Endothelial cell of umbilical vein (primary cell): ENCODE results near the gene SYT7. TPM values are rescaled to one million over a fixed set of nuclear protein-coding genes. Genes with fewer than 3 reads are reported as not detected.

Source experiments
- BruUV-seq: library from RNA; stranded (reverse); fragments of 400-500 nt; replicated peaks from 2 replicates; lab custom pipeline; 2021; lab: Mats Ljungman, UMichigan
- CTCF ChIA-PET: fragments of 300-600, 350-600 bp; sonication (Branson Sonifier 250); formaldehyde crosslinking; loops from one replicate; lab custom pipeline; 2021; ENCODE audit warnings: antibody characterized with exemption, inconsistent platforms; lab: Charles Lee
- POLR2A ChIA-PET: fragments of 300-600, 350-600 bp; sonication (Branson Sonifier 250); formaldehyde crosslinking; loops from one replicate; lab custom pipeline; 2021; ENCODE audit warnings: antibody characterized with exemption, inconsistent platforms; lab: Charles Lee
- DNase-seq: peaks from one replicate; pipeline ENCODE4 v3.0.0-alpha.2; 2011; ENCODE audit warnings: low read depth, low spot score
- FAIRE-seq: peaks from 2 replicates; lab custom pipeline; 2011; peaks lifted over from hg19 to GRCh38; lab: Jason Lieb, UNC
- H2AFZ ChIP-seq: 2 replicates; pipeline ENCODE4 v1.6.0; 2012; ENCODE audit warnings: low read depth, low read length, control low read depth, inconsistent platforms
- H3K27ac ChIP-seq: 2 replicates; pipeline ENCODE4 v1.5.1; 2011; ENCODE audit warnings: low read depth, mild to moderate bottlenecking, control low read depth, low read length, moderate library complexity; ENCODE audit not compliant: insufficient read depth
- H3K27me3 ChIP-seq, 2 experiments: 2 replicates each; pipeline versions ENCODE4 v1.6.0 to v1.6.1; 2011; ENCODE audit warnings: low read length in 2 of 2, mixed read lengths in 1 of 2; ENCODE audit not compliant: control insufficient read depth in 2 of 2, insufficient read depth in 2 of 2
- H3K36me3 ChIP-seq, 2 experiments: 2 replicates in 1 of 2; 3 replicates in 1 of 2; pipeline ENCODE4 v1.5.1; 2011; ENCODE audit warnings: low read length in 2 of 2, mild to moderate bottlenecking in 1 of 2, moderate library complexity in 1 of 2; ENCODE audit not compliant: control insufficient read depth in 2 of 2, insufficient read depth in 2 of 2; ENCODE audit errors: extremely low read depth in 1 of 2
- H3K4me1 ChIP-seq: 3 replicates; pipeline ENCODE4 v1.5.1; 2011; ENCODE audit warnings: mild to moderate bottlenecking, low read length; ENCODE audit not compliant: control insufficient read depth, insufficient read depth; ENCODE audit errors: extremely low read depth
- H3K4me2 ChIP-seq: 2 replicates; pipeline ENCODE4 v1.6.1; 2011; ENCODE audit warnings: low read length, control low read depth, mixed read lengths; ENCODE audit not compliant: insufficient read depth
- H3K4me3 ChIP-seq, 3 experiments: fragments of 200-600 bp in 1 of 3; sonication (generic), shearing (Covaris generic) in 1 of 3; replicated peaks in 1 of 3; 2 replicates each; pipeline ENCODE4 v1.5.1; 2011 to 2016; ENCODE audit warnings: control low read depth in 3 of 3, low read length in 3 of 3, mild to moderate bottlenecking in 2 of 3, inconsistent platforms in 1 of 3, low read depth in 1 of 3, moderate library complexity in 1 of 3; ENCODE audit not compliant: insufficient read depth in 1 of 3
- H3K79me2 ChIP-seq: 2 replicates; pipeline ENCODE4 v1.6.0; 2012; ENCODE audit warnings: low read length, inconsistent platforms; ENCODE audit not compliant: control insufficient read depth, insufficient read depth
- H3K9ac ChIP-seq: replicated peaks from 2 replicates; pipeline ENCODE3; 2011; ENCODE audit warnings: low read length, control low read depth; ENCODE audit not compliant: insufficient read depth; ENCODE audit errors: extremely low read depth
- H3K9me1 ChIP-seq: replicated peaks from 3 replicates; pipeline ENCODE4 v1.6.0; 2011; ENCODE audit warnings: mild to moderate bottlenecking, low read length; ENCODE audit not compliant: control insufficient read depth, insufficient read depth; ENCODE audit errors: extremely low read depth
- H3K9me3 ChIP-seq: replicated peaks from 2 replicates; pipeline ENCODE4 v1.5.1; 2012; ENCODE audit warnings: low read length, inconsistent platforms; ENCODE audit not compliant: control insufficient read depth, insufficient read depth
- H4K20me1 ChIP-seq: replicated peaks from 2 replicates; pipeline ENCODE3; 2011; ENCODE audit warnings: mild to moderate bottlenecking, low read length; ENCODE audit not compliant: control insufficient read depth, insufficient read depth; ENCODE audit errors: extremely low read depth
- EZH2 ChIP-seq: IDR thresholded peaks from 2 replicates; pipeline ENCODE4 v1.6.1; 2012; ENCODE audit warnings: borderline replicate concordance, low read depth, mild to moderate bottlenecking, moderate library complexity, low read length, inconsistent platforms; ENCODE audit not compliant: severe bottlenecking
- FOS ChIP-seq: IDR thresholded peaks from 2 replicates; pipeline ENCODE4 v1.6.1; 2011; ENCODE audit warnings: mild to moderate bottlenecking, low read length, moderate library complexity, borderline replicate concordance; ENCODE audit not compliant: insufficient read depth
- GATA2 ChIP-seq: IDR thresholded peaks from 2 replicates; pipeline ENCODE4 v1.7.0; 2011; ENCODE audit warnings: low read depth, mild to moderate bottlenecking, moderate library complexity, mixed read lengths, low read length; ENCODE audit not compliant: insufficient read length, insufficient read depth
- JUN ChIP-seq: IDR thresholded peaks from 2 replicates; pipeline ENCODE4 v1.6.1; 2011; ENCODE audit warnings: borderline replicate concordance, low read depth; ENCODE audit not compliant: insufficient read length, insufficient read depth
- MAX ChIP-seq: IDR thresholded peaks from 2 replicates; pipeline ENCODE4 v1.6.1; 2011; ENCODE audit not compliant: insufficient read depth, insufficient read length
- MYC ChIP-seq: IDR thresholded peaks from one replicate; pipeline ENCODE4 v1.6.1; 2011; ENCODE audit warnings: mild to moderate bottlenecking, low read depth, low read length
- POLR2A ChIP-seq: IDR thresholded peaks from 2 replicates; pipeline ENCODE4 v1.6.1; 2012; ENCODE audit warnings: low read depth, mild to moderate bottlenecking, control low read depth, low read length
- POLR2AphosphoS5 ChIP-seq: IDR thresholded peaks from 2 replicates; pipeline ENCODE4 v1.6.1; 2012; ENCODE audit warnings: low read depth, mild to moderate bottlenecking, control low read depth, low read length, moderate library complexity; ENCODE audit not compliant: insufficient read depth
- dilution Hi-C: fragments of 300-500 bp; cut with MboI; formaldehyde crosslinking; loops from one replicate; pipeline ENCODE4 v1.15.0; 2019; ENCODE audit warnings: low sequenced_read_pairs; ENCODE audit not compliant: extremely low pct_ligation_motif_present
- intact Hi-C: fragments of 100-400 bp; cut with micrococcal nuclease; formaldehyde crosslinking; loops from one replicate; pipeline ENCODE4 v1.10.0; 2022
- polyA plus RNA-seq, 4 experiments: library from polyadenylated mRNA; depleted of rRNA in 3 of 4; stranded (reverse) in 3 of 4; unstranded in 1 of 4; fragments of >200 nt; gene quantifications; 2 replicates each; pipeline versions ENCODE4 v1.2.1 to v1.2.3, GENCODE V29; 2011 to 2012; ENCODE audit warnings: missing spikeins in 1 of 4
- total RNA-seq: library from RNA; stranded (reverse); gene quantifications from 2 replicates; pipeline ENCODE4 v1.2.3, GENCODE V29; 2021
- TF ChIP-seq, protein P1 (sequence below), 2 donors: IDR thresholded peaks; 1 replicate in 1 of 2; 2 replicates in 1 of 2; pipeline ENCODE4 v1.5.1; 2011; ENCODE audit warnings: low read length in 2 of 2, mild to moderate bottlenecking in 2 of 2, moderate library complexity in 2 of 2, control low read depth in 1 of 2, inconsistent platforms in 1 of 2, low read depth in 1 of 2; ENCODE audit not compliant: insufficient read depth in 1 of 2; ENCODE audit errors: extremely low read depth in 1 of 2

Gene SYT7
- total and polyA plus RNA-seq, 2 donors (not counting 3 experiments of a cell fraction or from before 2014, with no cell fraction given) = 0.08 to 0.55 TPM

DNA sequence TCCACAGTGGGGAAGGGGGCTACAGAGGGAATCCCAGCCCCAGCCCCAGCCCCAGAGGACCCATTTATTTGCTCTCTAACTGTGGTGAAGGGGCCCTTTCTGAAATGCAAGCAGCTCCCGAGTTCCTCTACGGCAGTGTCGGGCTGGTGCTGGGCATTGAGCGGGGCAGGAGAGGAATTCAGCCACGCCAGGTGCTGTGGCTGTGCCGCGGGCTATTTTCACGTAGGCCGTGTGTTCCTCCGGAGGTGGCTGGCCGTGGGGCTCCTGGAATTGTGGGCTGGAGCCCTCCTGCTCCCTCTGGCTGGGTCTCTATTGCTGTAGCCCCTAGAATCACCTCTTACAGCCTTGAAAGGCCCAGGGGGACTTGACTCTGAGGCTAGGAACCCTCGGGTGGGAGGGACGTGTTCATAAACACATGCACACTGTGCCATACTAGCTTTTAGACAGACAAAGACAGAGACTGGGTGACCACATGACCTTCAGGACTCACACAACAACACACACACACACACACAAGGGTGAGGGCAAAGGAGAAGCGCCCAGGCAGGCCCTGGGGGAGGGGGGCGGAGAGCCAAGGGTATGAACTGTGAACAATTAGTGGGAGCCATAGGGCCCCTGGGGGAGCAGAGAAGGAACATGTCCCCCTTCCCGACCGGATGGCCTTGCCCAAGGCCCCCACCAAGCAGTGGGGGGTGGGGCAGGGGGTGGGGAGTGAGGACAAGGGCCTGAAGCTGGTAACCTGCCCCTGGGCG is 48.4 kb upstream of the SYT7 start:
- Histone ChIP-seq H3K36me3 (no peaks in the 10 kb centered on the region), H3K27me3 (no peaks in the 10 kb centered on the region), H3K9me3 (no peaks in the 10 kb centered on the region), H3K9me1 (no peaks in the 10 kb centered on the region), H3K4me1 (no peaks in the 10 kb centered on the region), H3K79me2 (no peaks in the 10 kb centered on the region), H3K9ac (no peak overlapping the region), H3K27ac (no peak overlapping the region), H4K20me1 (no peaks in the 10 kb centered on the region), H2AFZ (no peak overlapping the region), H3K4me3 (no peak overlapping the region), H3K4me2 (no peak overlapping the region)
- BruUV-seq = no TSS peak
- DNase-seq (no peak), FAIRE-seq (no peak)
- TF ChIP-seq JUN (no peak), MYC (no peak), MAX (no peak), POLR2AphosphoS5 (no peak), POLR2A (no peak), GATA2 (no peak), EZH2 (no peak), FOS (no peak)
- TF ChIP-seq, protein P1, sequence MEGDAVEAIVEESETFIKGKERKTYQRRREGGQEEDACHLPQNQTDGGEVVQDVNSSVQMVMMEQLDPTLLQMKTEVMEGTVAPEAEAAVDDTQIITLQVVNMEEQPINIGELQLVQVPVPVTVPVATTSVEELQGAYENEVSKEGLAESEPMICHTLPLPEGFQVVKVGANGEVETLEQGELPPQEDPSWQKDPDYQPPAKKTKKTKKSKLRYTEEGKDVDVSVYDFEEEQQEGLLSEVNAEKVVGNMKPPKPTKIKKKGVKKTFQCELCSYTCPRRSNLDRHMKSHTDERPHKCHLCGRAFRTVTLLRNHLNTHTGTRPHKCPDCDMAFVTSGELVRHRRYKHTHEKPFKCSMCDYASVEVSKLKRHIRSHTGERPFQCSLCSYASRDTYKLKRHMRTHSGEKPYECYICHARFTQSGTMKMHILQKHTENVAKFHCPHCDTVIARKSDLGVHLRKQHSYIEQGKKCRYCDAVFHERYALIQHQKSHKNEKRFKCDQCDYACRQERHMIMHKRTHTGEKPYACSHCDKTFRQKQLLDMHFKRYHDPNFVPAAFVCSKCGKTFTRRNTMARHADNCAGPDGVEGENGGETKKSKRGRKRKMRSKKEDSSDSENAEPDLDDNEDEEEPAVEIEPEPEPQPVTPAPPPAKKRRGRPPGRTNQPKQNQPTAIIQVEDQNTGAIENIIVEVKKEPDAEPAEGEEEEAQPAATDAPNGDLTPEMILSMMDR (IDR thresholded peaks at IDR 0.05; ENCODE audit: extremely low read depth in 1 of 2, insufficient read depth in 1 of 2, low read depth in 1 of 2, low read length in 2 of 2) = no peak
- ChIA-PET POLR2A (no interaction called here), CTCF (interaction anchor here (0.8 to 4.9 kb wide), 17 partner anchors 8 to 183 kb away, joined by 3 to 29 read pairs (median 7); no protein-coding TSS in a partner anchor)
- dilution Hi-C loops = no loop called here
- intact Hi-C loops = loop anchor here (5.0 kb wide), 1 partner anchor 62 kb away; no protein-coding TSS in a partner anchor
